Thyroid gland (tissue), 4 donors: ENCODE results near the gene ERAS. TPM values are rescaled to one million over a fixed set of nuclear protein-coding genes. Genes with fewer than 3 reads are reported as not detected.

Experiments used
- DNase-seq, 2 donors: peaks; one replicate each; pipeline ENCODE4 v3.0.0-alpha.2; 2019
- H3K27ac ChIP-seq, 3 donors: fragments of 200-600 bp; sonication (generic); 1 replicate in 2 of 3; 2 replicates in 1 of 3; pipeline ENCODE4 v1.5.1; 2016 to 2019; ENCODE audit warnings: mild to moderate bottlenecking in 1 of 3, moderate library complexity in 1 of 3
- H3K27me3 ChIP-seq: fragments of 200-600 bp; sonication (generic); one replicate; pipeline ENCODE4 v1.5.1; 2019
- H3K36me3 ChIP-seq, 2 donors: fragments of 200-600 bp; sonication (generic); one replicate each; pipeline ENCODE4 v1.5.1; 2016 to 2019
- H3K4me1 ChIP-seq, 2 donors: fragments of 200-600 bp; sonication (generic); one replicate each; pipeline ENCODE4 v1.5.1; 2017 to 2019
- H3K4me3 ChIP-seq, 3 donors: fragments of 200-600 bp; sonication (generic); replicated peaks in 1 of 3; 1 replicate in 2 of 3; 2 replicates in 1 of 3; pipeline ENCODE4 v1.5.1; 2016; ENCODE audit warnings: mild to moderate bottlenecking in 1 of 3
- H3K9me3 ChIP-seq: fragments of 200-600 bp; sonication (generic); one replicate; pipeline ENCODE4 v1.5.1; 2017
- POLR2A ChIP-seq, 2 donors: fragments of 450-650 bp; IDR thresholded peaks; one replicate each; pipeline ENCODE4 v1.6.1; 2017; ENCODE audit warnings: antibody characterized with exemption in 2 of 2, mild to moderate bottlenecking in 2 of 2, moderate library complexity in 1 of 2
- WGBS, 2 donors: methylation state at CpG; one replicate each; pipeline ENCODE4 v1.1.5; 2017; 5-methylcytosine and 5-hydroxymethylcytosine counted together
- intact Hi-C: fragments of 100-400 bp; cut with DNase I; formaldehyde crosslinking; loops from one replicate; pipeline ENCODE4 v1.15.1; 2023
- total RNA-seq, 4 donors: library from RNA; depleted of rRNA; stranded (reverse); fragments of >200 nt; gene quantifications; one replicate each; pipeline ENCODE4 v1.2.3, GENCODE V29; 2016
- TF ChIP-seq, protein P1 (sequence below), 6 experiments: fragments of 200-600 bp in 3 of 6; fragments of 450-650 bp in 3 of 6; sonication (generic) in 3 of 6; IDR thresholded peaks; one replicate each; pipeline ENCODE4 v1.5.1; 2016 to 2019; ENCODE audit warnings: antibody characterized with exemption in 6 of 6, mild to moderate bottlenecking in 2 of 6, inconsistent platforms in 1 of 6, moderate library complexity in 1 of 6

ERAS gene
- total RNA-seq, 4 donors from 2014 or later = not detected

DNA sequence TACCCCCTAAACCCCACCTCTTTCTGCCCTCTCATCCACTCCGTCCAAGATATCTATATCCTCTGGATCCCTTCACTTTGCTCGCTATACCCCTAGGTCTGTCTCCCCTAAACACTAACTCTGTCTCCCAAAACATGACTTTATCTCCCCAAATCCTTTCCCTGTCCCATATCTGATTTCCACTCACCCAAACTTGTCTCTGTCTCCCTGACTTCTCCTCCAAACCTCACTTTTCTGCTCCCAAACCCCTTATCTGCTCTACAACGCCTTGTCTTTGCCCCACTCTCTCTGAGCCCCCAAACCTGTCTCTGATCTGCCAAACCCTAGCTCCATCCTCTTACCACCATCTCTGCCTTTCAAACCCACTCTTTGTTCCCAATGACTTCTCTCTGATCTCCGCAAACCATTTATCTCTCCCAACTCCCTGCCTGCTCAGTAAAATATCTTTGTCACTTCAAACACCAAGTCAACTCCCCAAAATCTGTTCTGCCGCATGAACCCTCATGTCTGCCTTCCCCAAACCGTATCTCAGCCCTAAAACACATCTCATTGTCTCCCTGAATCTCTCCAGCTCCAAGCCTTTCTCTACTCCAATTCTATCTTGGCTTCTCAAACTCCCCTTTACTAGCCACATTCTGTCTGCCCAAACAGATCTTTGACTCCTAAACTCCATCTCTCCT is 39.3 kb upstream of the ERAS start:
- intact Hi-C loops = no loop called here
- no peaks in the 10 kb centered on the region for H3K9me3 ChIP-seq
- H3K27me3 ChIP-seq = no peaks in the 10 kb centered on the region
- no peak for TF ChIP-seq POLR2A (IDR thresholded peaks at IDR 0.05)
- TF ChIP-seq, protein P1, sequence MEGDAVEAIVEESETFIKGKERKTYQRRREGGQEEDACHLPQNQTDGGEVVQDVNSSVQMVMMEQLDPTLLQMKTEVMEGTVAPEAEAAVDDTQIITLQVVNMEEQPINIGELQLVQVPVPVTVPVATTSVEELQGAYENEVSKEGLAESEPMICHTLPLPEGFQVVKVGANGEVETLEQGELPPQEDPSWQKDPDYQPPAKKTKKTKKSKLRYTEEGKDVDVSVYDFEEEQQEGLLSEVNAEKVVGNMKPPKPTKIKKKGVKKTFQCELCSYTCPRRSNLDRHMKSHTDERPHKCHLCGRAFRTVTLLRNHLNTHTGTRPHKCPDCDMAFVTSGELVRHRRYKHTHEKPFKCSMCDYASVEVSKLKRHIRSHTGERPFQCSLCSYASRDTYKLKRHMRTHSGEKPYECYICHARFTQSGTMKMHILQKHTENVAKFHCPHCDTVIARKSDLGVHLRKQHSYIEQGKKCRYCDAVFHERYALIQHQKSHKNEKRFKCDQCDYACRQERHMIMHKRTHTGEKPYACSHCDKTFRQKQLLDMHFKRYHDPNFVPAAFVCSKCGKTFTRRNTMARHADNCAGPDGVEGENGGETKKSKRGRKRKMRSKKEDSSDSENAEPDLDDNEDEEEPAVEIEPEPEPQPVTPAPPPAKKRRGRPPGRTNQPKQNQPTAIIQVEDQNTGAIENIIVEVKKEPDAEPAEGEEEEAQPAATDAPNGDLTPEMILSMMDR (IDR thresholded peaks at IDR 0.05) = no peak
- no peaks in the 10 kb centered on the region for H3K4me1 ChIP-seq
- WGBS, 2 donors = 75 to 77% methylated on average over 6 of the region's 6 CpGs
- H3K27ac ChIP-seq = no peak overlapping the region
- no peaks in the 10 kb centered on the region for H3K36me3 ChIP-seq
- no peak overlapping the region for H3K4me3 ChIP-seq
- DNase-seq = no peak

DNA sequence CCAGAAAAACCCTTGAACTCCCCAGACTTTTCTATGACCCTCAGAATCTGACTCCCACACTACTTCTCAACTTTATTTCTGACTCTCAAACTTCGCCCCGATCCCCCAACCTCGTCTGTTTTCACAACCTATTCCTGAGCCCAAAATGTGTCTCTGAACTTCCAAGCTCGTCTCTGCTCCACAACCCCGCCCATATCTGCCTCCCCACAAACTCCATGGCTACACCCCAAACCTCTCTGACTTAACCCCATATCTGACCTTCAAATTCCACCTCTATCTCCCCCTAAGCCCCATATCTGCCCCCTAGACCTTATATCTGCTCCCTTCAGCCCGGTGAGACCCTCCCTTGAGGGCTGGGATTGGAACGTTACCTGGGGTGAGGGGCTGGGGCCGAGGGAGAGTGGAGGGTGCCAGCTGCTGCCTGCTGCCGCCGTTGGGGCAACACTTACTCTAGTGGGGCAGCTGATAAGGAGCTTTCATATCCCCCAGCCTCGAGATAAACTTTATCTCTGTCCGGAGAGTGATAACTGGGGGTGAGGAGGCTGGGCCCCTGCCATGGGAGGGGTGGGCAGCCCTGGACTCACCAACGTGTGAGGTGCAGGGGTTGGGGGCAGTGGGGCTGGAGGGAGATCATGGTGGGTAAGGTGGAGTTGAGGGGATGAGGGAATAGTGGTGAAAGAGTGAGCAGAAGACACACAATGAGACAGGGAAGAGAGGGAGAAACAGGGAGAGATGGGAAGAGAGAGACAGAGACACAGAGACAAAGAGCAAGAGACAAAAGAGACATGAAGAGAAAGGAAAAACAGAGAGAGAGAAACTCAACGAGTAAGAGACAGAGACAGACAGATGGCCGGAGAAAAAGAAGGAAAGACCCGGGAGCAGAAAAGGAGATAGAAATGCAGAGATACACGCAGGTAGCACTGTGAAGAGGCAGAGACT is 38.5 kb upstream of the ERAS start:
- no peaks in the 10 kb centered on the region for H3K27me3 ChIP-seq
- H3K4me1 ChIP-seq = no peaks in the 10 kb centered on the region
- 59 to 62% methylated on average over 14 to 17 of the region's 17 CpGs for WGBS, 2 donors
- no peaks in the 10 kb centered on the region for H3K36me3 ChIP-seq
- no peaks in the 10 kb centered on the region for H3K9me3 ChIP-seq
- TF ChIP-seq POLR2A (IDR thresholded peaks at IDR 0.05) = no peak
- TF ChIP-seq, protein P1 (IDR thresholded peaks at IDR 0.05) = no peak
- H3K4me3 ChIP-seq = no peak overlapping the region
- intact Hi-C loops = no loop called here
- H3K27ac ChIP-seq = no peak overlapping the region
- DNase-seq = no peak

DNA sequence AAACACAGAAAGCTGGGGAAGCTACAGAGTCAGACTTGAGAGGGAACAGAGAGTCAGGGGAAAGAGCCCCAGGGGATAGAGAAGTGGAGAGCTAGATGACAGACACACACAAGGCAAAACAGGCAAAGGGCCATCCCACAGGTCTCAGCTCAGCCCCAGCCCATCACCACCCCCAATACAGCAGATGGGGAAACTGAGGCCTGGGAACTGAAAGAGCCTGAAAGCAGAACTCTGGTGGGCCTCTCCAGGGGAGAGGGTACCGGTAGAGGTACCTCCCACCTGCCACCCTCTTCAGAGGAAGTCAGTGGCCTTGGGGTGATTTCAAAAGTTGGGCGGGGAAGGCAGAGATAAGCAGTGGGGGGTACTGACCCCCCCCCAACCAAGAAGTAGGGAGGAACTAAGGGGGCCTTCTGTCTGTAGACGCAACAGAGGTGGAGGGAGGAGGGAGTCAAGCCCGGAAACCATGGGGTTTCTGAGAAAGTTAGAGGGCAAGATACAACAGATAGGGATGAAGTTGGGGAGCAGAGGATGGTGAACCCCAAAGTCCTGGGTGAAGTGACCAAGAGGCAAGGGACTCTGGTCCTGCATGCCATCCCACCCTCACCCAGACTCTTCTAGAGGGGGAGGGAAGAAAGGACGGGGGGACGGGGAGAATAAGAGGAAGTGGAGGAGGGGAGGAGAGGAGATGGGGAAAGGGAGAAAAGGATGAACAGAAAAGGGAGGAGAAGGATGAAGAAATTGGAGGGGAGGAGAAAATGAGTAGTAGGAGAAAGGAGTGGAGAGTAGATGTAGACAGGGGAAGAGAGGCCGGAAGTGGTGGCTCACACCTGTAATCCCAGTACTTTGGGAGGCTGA is 36.7 kb upstream of the ERAS start:
- DNase-seq = no peak
- Histone ChIP-seq H3K36me3 (no peaks in the 10 kb centered on the region), H3K4me3 (no peak overlapping the region), H3K4me1 (no peaks in the 10 kb centered on the region), H3K27ac (no peak overlapping the region), H3K27me3 (no peaks in the 10 kb centered on the region), H3K9me3 (no peaks in the 10 kb centered on the region)
- TF ChIP-seq POLR2A (IDR thresholded peaks at IDR 0.05) = no peak
- 58 to 77% methylated on average over 5 to 7 of the region's 7 CpGs for WGBS, 2 donors
- intact Hi-C loops = no loop called here

DNA sequence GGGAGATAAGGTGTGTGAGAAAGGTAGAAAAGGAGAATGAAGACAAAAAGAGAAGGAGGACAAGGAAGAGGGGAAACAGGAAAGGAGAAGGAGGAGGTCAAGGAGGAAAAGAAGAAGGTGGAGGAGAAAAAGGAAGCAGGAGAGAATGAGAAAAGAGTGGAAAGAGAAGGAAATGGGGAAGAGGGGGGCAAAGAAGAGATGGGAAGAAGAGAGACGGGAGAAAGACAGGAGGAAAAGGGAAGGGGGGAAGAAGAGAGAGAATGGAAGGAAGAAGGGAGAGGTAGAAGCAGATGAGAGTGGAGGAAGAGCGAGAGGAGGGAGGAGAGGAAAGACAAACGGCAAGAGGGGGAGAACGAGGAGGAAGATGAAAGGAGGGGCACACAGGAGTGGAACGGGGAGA is 35.8 kb upstream of the ERAS start:
- no peak for DNase-seq
- H3K4me1 ChIP-seq = no peaks in the 10 kb centered on the region
- intact Hi-C loops = no loop called here
- no peaks in the 10 kb centered on the region for H3K27me3 ChIP-seq
- H3K36me3 ChIP-seq = no peaks in the 10 kb centered on the region
- WGBS, 2 donors = 53 to 55% methylated on average over 5 of the region's 5 CpGs
- H3K4me3 ChIP-seq = no peak overlapping the region
- TF ChIP-seq, protein P1 (IDR thresholded peaks at IDR 0.05) = no peak
- no peak for TF ChIP-seq POLR2A (IDR thresholded peaks at IDR 0.05)
- no peaks in the 10 kb centered on the region for H3K9me3 ChIP-seq
- no peak overlapping the region for H3K27ac ChIP-seq

DNA sequence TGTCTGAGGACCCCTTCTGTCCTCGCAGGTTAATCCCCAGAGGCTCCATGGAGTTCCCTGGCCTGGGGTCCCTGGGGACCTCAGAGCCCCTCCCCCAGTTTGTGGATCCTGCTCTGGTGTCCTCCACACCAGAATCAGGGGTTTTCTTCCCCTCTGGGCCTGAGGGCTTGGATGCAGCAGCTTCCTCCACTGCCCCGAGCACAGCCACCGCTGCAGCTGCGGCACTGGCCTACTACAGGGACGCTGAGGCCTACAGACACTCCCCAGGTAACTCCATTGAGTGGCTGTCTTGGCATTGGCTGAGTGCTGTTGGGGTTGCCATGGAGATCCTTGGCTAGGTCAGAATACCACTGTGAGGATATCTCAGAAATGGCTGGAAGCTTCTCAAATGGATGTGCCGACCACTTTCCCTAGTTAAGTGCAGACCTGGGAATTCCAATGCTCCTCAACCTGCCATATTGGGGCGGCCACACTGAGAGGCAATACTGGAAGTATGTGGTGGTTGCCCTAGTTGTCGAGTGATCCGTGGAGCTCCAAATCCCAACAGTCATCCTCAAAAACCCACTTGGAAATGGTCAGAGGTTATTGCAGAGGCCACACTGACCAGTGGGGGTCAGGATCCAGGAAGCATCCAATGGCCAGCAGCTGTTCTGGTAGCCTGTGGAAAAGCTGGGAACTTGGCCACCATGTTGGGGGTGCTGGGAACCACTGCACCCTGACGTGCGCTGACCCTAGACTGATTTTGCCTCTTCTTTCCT is 35.1 kb upstream of the ERAS start:
- no peak overlapping the region for H3K4me3 ChIP-seq
- no peaks in the 10 kb centered on the region for H3K36me3 ChIP-seq
- intact Hi-C loops = no loop called here
- no peaks in the 10 kb centered on the region for H3K4me1 ChIP-seq
- no peak for DNase-seq
- H3K9me3 ChIP-seq = no peaks in the 10 kb centered on the region
- TF ChIP-seq POLR2A (IDR thresholded peaks at IDR 0.05) = no peak
- TF ChIP-seq, protein P1 (IDR thresholded peaks at IDR 0.05) = no peak
- no peaks in the 10 kb centered on the region for H3K27me3 ChIP-seq
- no peak overlapping the region for H3K27ac ChIP-seq
- WGBS, 2 donors = 89 to 92% methylated on average over 2 to 7 of the region's 11 CpGs
